Limb (tissue), 2 donors: ENCODE data around the gene SLC45A3.

ENCODE experiments used
- DNase-seq, 2 donors: peaks; one replicate each; pipeline ENCODE4 v3.0.0-alpha.2; 2016; ENCODE audit errors: extremely low spot score in 2 of 2

The SLC45A3 gene

GRCh38 chr1:205669341-205670149 lies 10.8 kb downstream of the SLC45A3 start:
- peak in 1 of 2 donors; percentile 44 for DNase-seq

GRCh38 chr1:205668951-205669340 lies 11.4 kb downstream of the SLC45A3 start:
- DNase-seq, result no peak

- DNase-seq, result peak in 1 of 2 donors; percentile 29
Measured at GRCh38 chr1:205667909-205668643, 12.2 kb downstream of the SLC45A3 start.

- no peak for DNase-seq
Measured at GRCh38 chr1:205666372-205667166, 13.7 kb downstream of the SLC45A3 start.

GRCh38 chr1:205665201-205666045 lies 14.9 kb downstream of the SLC45A3 start:
- DNase-seq, result no peak

GRCh38 chr1:205664399-205665017 lies 15.8 kb downstream of the SLC45A3 start:
- DNase-seq, result no peak

GRCh38 chr1:205663286-205663936 lies 16.9 kb downstream of the SLC45A3 start:
- DNase-seq, result no peak

- no peak for DNase-seq
Measured at GRCh38 chr1:205662791-205663190, 17.5 kb downstream of the SLC45A3 start.

GRCh38 chr1:205662135-205662738 lies 18.1 kb downstream of the SLC45A3 start:
- no peak for DNase-seq

- DNase-seq, result no peak
Measured at GRCh38 chr1:205661429-205662134, 18.7 kb downstream of the SLC45A3 start.

- DNase-seq, result no peak
Measured at GRCh38 chr1:205660361-205660760, 19.9 kb downstream of the SLC45A3 start.

GRCh38 chr1:205658943-205659581 lies 21.2 kb downstream of the SLC45A3 start:
- DNase-seq, result peak; percentile 63 to 90

- DNase-seq, result no peak
Measured at GRCh38 chr1:205656236-205656635, 24.1 kb downstream of the SLC45A3 start.

- no peak for DNase-seq
Measured at GRCh38 chr1:205652984-205653383, 27.3 kb downstream of the SLC45A3 start.

- no peak for DNase-seq
Measured at GRCh38 chr1:205650241-205650640, 30.1 kb downstream of the SLC45A3 start.

- no peak for DNase-seq
Measured at GRCh38 chr1:205645519-205645918, 34.8 kb downstream of the SLC45A3 start.

- no peak for DNase-seq
Measured at GRCh38 chr1:205642679-205643307, 37.5 kb downstream of the SLC45A3 start.

- no peak for DNase-seq
Measured at GRCh38 chr1:205639567-205639966, 40.7 kb downstream of the SLC45A3 start.
